ENCODE data around the gene PLA2G5. TPM values are rescaled to one million over a fixed set of nuclear protein-coding genes. Genes with fewer than 3 reads are reported as not detected.

The PLA2G5 gene
- total RNA-seq, 4 donors from 2014 or later, result 0.78 to 4.0 TPM; not detected in 2

DNA sequence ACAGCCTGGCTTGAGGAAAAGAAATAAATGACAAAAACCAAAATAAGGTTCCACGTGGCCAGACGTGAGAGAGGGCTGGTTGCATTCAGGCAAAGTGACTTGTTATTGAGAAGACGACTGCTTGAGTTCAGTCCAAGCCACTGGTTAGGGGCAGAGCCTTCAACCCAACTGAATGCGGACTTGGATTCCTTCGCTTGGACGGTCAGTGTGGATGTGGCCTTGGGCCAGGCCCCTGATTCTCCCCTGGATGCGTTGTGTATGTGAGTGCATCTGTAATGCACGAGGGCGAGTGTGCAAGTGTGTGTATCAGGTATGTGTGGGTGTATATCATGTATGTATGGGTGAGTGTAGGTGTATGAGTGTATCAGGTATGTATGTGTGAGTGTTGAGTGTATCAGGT is 71.0 kb downstream of the PLA2G5 start:
- intact Hi-C loops (cut with DNase I; ENCODE audit: low total_unique reads), result no loop called here
- DNase-seq (ENCODE audit: low spot score in 2 of 2), result no peak
- 89% methylated on average over 9 of the region's 9 CpGs for WGBS, 2 donors
- no peak overlapping the region for H3K4me3 ChIP-seq (ENCODE audit: low read depth, poor library complexity, severe bottlenecking)
- no peak for TF ChIP-seq POLR2A (IDR thresholded peaks at IDR 0.05)
- TF ChIP-seq, protein P1, sequence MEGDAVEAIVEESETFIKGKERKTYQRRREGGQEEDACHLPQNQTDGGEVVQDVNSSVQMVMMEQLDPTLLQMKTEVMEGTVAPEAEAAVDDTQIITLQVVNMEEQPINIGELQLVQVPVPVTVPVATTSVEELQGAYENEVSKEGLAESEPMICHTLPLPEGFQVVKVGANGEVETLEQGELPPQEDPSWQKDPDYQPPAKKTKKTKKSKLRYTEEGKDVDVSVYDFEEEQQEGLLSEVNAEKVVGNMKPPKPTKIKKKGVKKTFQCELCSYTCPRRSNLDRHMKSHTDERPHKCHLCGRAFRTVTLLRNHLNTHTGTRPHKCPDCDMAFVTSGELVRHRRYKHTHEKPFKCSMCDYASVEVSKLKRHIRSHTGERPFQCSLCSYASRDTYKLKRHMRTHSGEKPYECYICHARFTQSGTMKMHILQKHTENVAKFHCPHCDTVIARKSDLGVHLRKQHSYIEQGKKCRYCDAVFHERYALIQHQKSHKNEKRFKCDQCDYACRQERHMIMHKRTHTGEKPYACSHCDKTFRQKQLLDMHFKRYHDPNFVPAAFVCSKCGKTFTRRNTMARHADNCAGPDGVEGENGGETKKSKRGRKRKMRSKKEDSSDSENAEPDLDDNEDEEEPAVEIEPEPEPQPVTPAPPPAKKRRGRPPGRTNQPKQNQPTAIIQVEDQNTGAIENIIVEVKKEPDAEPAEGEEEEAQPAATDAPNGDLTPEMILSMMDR (IDR thresholded peaks at IDR 0.05), result no peak

DNA sequence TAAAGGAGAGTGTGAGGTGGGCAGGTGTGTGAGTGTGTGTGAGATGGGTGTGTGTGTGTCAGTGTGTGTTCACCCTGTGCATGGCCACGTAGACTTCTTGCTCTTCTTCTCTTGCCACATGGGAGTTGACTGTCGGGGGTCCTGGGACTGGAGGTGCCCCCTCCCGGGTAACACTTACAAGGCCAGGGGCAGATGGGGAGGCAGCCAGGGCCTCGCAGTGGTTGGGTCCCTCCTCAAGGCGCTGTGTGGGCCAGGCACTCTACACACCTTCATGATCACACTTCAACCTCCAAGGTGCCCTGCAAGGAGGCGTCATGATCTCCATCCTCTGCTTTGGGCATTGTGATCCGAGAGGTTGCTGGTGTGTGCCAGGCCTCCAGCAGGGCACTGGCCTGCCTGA is 71.5 kb downstream of the PLA2G5 start:
- WGBS, 2 donors, result 90 to 92% methylated on average over 7 of the region's 7 CpGs

More for the DNA sequence above, 71.5 kb downstream of the PLA2G5 start:
- DNase-seq (ENCODE audit: low spot score in 2 of 2), result no peak
- no peak overlapping the region for H3K4me3 ChIP-seq (ENCODE audit: low read depth, poor library complexity, severe bottlenecking)
- TF ChIP-seq, protein P1 (IDR thresholded peaks at IDR 0.05), result no peak
- intact Hi-C loops (cut with DNase I; ENCODE audit: low total_unique reads), result no loop called here

Other genes with a start within 250 kb of the PLA2G5 start
- 1 to 10 TPM; 4.7 to 5.9 (median 5.2) TPM for gene OTUD3, start 187.8 kb upstream of the PLA2G5 start, total RNA-seq
- gene PLA2G2E, start 146.6 kb upstream of the PLA2G5 start, total RNA-seq, result not detected
- 10 to 100 TPM in 2 of 4 donors, 1 to 10 TPM in 2; 6.0 to 14.0 (median 10.3) TPM for gene PLA2G2A, start 90.6 kb upstream of the PLA2G5 start, total RNA-seq
- not detected for gene PLA2G2D, start 49.3 kb downstream of the PLA2G5 start, total RNA-seq
- gene PLA2G2F, start 69.1 kb downstream of the PLA2G5 start, total RNA-seq, result 10 to 100 TPM; 19.9 to 29.0 (median 24.6) TPM
- under 1 TPM in 3 of 4 donors, not detected in 1; 0.12 to 0.91 (median 0.81) TPM for gene UBXN10, start 115.9 kb downstream of the PLA2G5 start, total RNA-seq
- gene PLA2G2C, start 116.3 kb downstream of the PLA2G5 start, total RNA-seq, result under 1 TPM in 1 of 4 donors, not detected in 3; 0.10 TPM
- not detected for gene VWA5B1, start 220.7 kb downstream of the PLA2G5 start, total RNA-seq

Measured in lower leg skin (tissue), 4 donors.